BLaER1 (cell line): ENCODE measurements around the gene ARMH3.

ENCODE experiments used
- H3K27ac ChIP-seq: shearing (Covaris generic); formaldehyde crosslinking; 2 replicates; pipeline ENCODE4 v1.8.1; 2022
- H3K27me3 ChIP-seq: shearing (Covaris generic); formaldehyde crosslinking; 2 replicates; pipeline ENCODE4 v1.8.1; 2022
- H3K36me3 ChIP-seq: shearing (Covaris generic); formaldehyde crosslinking; 2 replicates; pipeline ENCODE4 v1.8.1; 2022
- H3K4me1 ChIP-seq: shearing (Covaris generic); formaldehyde crosslinking; 2 replicates; pipeline ENCODE4 v1.8.1; 2022
- H3K4me2 ChIP-seq: shearing (Covaris generic); formaldehyde crosslinking; 2 replicates; pipeline ENCODE4 v1.8.1; 2022
- H3K4me3 ChIP-seq: shearing (Covaris generic); formaldehyde crosslinking; 2 replicates; pipeline ENCODE4 v1.8.1; 2022
- H3K9ac ChIP-seq: shearing (Covaris generic); formaldehyde crosslinking; 2 replicates; pipeline ENCODE4 v1.8.1; 2022
- H3K9me3 ChIP-seq: shearing (Covaris generic); formaldehyde crosslinking; 2 replicates; pipeline ENCODE4 v1.8.1; 2022
- H4K20me1 ChIP-seq: shearing (Covaris generic); formaldehyde crosslinking; 2 replicates; pipeline ENCODE4 v1.8.1; 2022
- Cebpa-rat ChIP-seq: shearing (Covaris generic); IDR thresholded peaks from 2 replicates; pipeline ENCODE4 v1.8.1; 2022

ARMH3 gene

GRCh38 chr10:101952191-101952590 is 103.8 kb downstream of the ARMH3 start:
- Histone ChIP-seq H3K4me3 (no peak overlapping the region), H3K4me2 (no peak overlapping the region), H3K9ac (no peak overlapping the region), H3K27me3 (no peaks in the 10 kb centered on the region), H3K27ac (no peak overlapping the region), H3K9me3 (peaks cover 22% of the 10 kb centered on the region), H3K36me3 (peaks cover 70% of the 10 kb centered on the region), H3K4me1 (no peaks in the 10 kb centered on the region), H4K20me1 (no peaks in the 10 kb centered on the region)
- TF ChIP-seq Cebpa-rat: no peak

GRCh38 chr10:101950213-101950612 is 105.8 kb downstream of the ARMH3 start:
- Histone ChIP-seq H3K27me3 (no peaks in the 10 kb centered on the region), H3K4me2 (no peak overlapping the region), H3K36me3 (peaks cover 70% of the 10 kb centered on the region), H3K9me3 (peaks cover 22% of the 10 kb centered on the region), H3K4me3 (no peak overlapping the region), H3K4me1 (no peaks in the 10 kb centered on the region), H4K20me1 (no peaks in the 10 kb centered on the region), H3K27ac (no peak overlapping the region), H3K9ac (no peak overlapping the region)
- no peak for TF ChIP-seq Cebpa-rat

DNA sequence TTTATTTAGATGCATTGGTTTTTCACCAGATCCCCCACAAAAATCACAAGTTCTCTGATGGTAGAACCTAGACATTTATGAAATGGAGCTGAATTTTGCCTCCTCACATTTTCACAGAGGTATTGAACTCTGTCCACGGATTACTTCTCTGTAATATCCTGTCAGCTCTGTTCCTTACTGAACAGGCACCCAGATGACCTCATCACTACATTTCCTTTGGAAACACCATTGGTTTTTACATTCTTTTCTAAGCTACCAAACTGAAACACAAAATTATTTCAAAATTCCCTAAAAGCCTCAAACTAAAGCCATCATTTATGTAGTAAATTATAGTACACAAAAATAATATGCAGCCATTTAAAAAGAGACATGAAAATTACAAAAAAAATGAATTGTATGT is 114.1 kb downstream of the ARMH3 start:
- no peaks in the 10 kb centered on the region for H3K27me3 ChIP-seq
- no peaks in the 10 kb centered on the region for H4K20me1 ChIP-seq
- no peak overlapping the region for H3K4me3 ChIP-seq
- no peak for TF ChIP-seq Cebpa-rat
- no peak overlapping the region for H3K27ac ChIP-seq
- peaks cover 86% of the 10 kb centered on the region for H3K36me3 ChIP-seq
- H3K9ac ChIP-seq: no peak overlapping the region
- no peak overlapping the region for H3K4me2 ChIP-seq
- H3K9me3 ChIP-seq: no peaks in the 10 kb centered on the region
- no peaks in the 10 kb centered on the region for H3K4me1 ChIP-seq

GRCh38 chr10:101940916-101941315 is 115.1 kb downstream of the ARMH3 start:
- no peak for TF ChIP-seq Cebpa-rat
- no peaks in the 10 kb centered on the region for H4K20me1 ChIP-seq
- H3K4me2 ChIP-seq: no peak overlapping the region
- no peak overlapping the region for H3K4me3 ChIP-seq
- no peak overlapping the region for H3K9ac ChIP-seq
- no peaks in the 10 kb centered on the region for H3K27me3 ChIP-seq
- H3K36me3 ChIP-seq: peaks cover 82% of the 10 kb centered on the region
- H3K4me1 ChIP-seq: no peaks in the 10 kb centered on the region
- no peaks in the 10 kb centered on the region for H3K9me3 ChIP-seq
- H3K27ac ChIP-seq: no peak overlapping the region

DNA sequence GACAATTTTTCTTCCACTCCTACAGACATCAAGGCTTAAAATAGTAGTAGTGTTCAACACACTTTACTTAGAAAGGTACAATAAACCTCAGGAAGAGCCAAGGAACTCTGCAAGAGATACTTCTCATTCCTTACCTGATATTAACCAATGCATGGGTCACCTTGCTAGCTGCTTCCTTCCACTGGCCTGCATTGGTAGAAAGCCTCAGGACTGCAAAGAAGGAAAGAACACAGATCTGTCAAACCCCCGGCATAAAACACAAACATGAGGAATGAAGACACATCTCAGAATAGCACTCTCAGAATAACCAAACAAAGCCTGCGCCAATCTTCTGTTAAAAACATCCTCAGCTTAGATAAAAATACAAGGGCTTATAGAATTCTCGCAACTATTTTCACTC is 116.2 kb downstream of the ARMH3 start:
- no peak overlapping the region for H3K9ac ChIP-seq
- H3K4me2 ChIP-seq: no peak overlapping the region
- H3K36me3 ChIP-seq: peaks cover 74% of the 10 kb centered on the region
- H3K27me3 ChIP-seq: no peaks in the 10 kb centered on the region
- no peak overlapping the region for H3K27ac ChIP-seq
- no peaks in the 10 kb centered on the region for H3K9me3 ChIP-seq
- no peaks in the 10 kb centered on the region for H3K4me1 ChIP-seq
- no peak for TF ChIP-seq Cebpa-rat
- no peaks in the 10 kb centered on the region for H4K20me1 ChIP-seq
- no peak overlapping the region for H3K4me3 ChIP-seq

GRCh38 chr10:101939008-101939648 is 116.8 kb downstream of the ARMH3 start:
- Histone ChIP-seq H3K4me3 (no peak overlapping the region), H4K20me1 (no peaks in the 10 kb centered on the region)

GRCh38 chr10:101938305-101939007 is 117.5 kb downstream of the ARMH3 start:
- no peaks in the 10 kb centered on the region for H3K27me3 ChIP-seq
- H3K4me1 ChIP-seq: no peaks in the 10 kb centered on the region
- H3K4me3 ChIP-seq: no peak overlapping the region
- H3K4me2 ChIP-seq: no peak overlapping the region
- H3K9me3 ChIP-seq: no peaks in the 10 kb centered on the region
- peaks cover 74% of the 10 kb centered on the region for H3K36me3 ChIP-seq
- no peaks in the 10 kb centered on the region for H4K20me1 ChIP-seq
- no peak overlapping the region for H3K27ac ChIP-seq
- H3K9ac ChIP-seq: no peak overlapping the region
- TF ChIP-seq Cebpa-rat: no peak

More at GRCh38 chr10:101939008-101939648, 116.8 kb downstream of the ARMH3 start:
- Histone ChIP-seq H3K9ac (no peak overlapping the region), H3K27ac (no peak overlapping the region), H3K4me2 (no peak overlapping the region), H3K27me3 (no peaks in the 10 kb centered on the region), H3K4me1 (no peaks in the 10 kb centered on the region), H3K36me3 (peaks cover 70% of the 10 kb centered on the region), H3K9me3 (no peaks in the 10 kb centered on the region)
- no peak for TF ChIP-seq Cebpa-rat

- H3K27ac ChIP-seq: no peak overlapping the region
- no peak overlapping the region for H3K4me3 ChIP-seq
- no peaks in the 10 kb centered on the region for H3K4me1 ChIP-seq
- H3K9ac ChIP-seq: no peak overlapping the region
- no peak for TF ChIP-seq Cebpa-rat
- H3K4me2 ChIP-seq: no peak overlapping the region
- peaks cover 55% of the 10 kb centered on the region for H3K36me3 ChIP-seq
- no peaks in the 10 kb centered on the region for H3K27me3 ChIP-seq
- H4K20me1 ChIP-seq: peaks cover 3% of the 10 kb centered on the region; the same call in 1 of the 2 replicates
- H3K9me3 ChIP-seq: no peaks in the 10 kb centered on the region
These were observed 120.5 kb downstream of the ARMH3 start for GRCh38 chr10:101935431-101935830.

GRCh38 chr10:101934686-101935305 is 121.2 kb downstream of the ARMH3 start:
- Histone ChIP-seq H3K4me1 (no peaks in the 10 kb centered on the region), H3K27me3 (no peaks in the 10 kb centered on the region), H3K4me3 (no peak overlapping the region), H3K4me2 (no peak overlapping the region), H3K36me3 (peaks cover 50% of the 10 kb centered on the region), H4K20me1 (peaks cover 9% of the 10 kb centered on the region; the same call in 1 of the 2 replicates), H3K27ac (no peak overlapping the region), H3K9me3 (no peaks in the 10 kb centered on the region), H3K9ac (no peak overlapping the region)
- no peak for TF ChIP-seq Cebpa-rat

DNA sequence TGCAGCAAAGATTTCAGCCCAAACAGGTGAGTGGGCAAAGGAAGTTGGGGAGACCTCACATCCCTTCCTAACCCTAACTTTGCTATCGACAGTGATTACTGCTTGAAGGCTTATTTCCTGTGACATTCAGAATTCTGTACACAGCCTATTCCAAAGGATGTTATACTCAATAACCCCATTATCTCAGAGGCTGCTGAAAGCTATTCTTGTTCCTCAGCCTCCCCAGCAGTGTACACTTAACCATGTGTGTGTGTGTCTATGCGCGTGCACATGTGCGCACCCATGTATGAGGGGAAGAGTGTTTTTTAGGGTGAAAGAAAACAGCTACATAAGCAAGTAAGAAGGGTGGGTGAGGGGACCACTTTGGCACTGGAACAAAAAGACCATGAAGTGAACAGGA is 122.0 kb downstream of the ARMH3 start:
- TF ChIP-seq Cebpa-rat: no peak
- H3K4me3 ChIP-seq: no peak overlapping the region
- no peak overlapping the region for H3K27ac ChIP-seq
- H3K27me3 ChIP-seq: no peaks in the 10 kb centered on the region
- no peak overlapping the region for H3K9ac ChIP-seq
- H4K20me1 ChIP-seq: peaks cover 14% of the 10 kb centered on the region; the same call in 1 of the 2 replicates
- H3K36me3 ChIP-seq: peaks cover 41% of the 10 kb centered on the region
- H3K9me3 ChIP-seq: no peaks in the 10 kb centered on the region
- H3K4me2 ChIP-seq: no peak overlapping the region
- H3K4me1 ChIP-seq: no peaks in the 10 kb centered on the region
